Measurements from ENCODE around the gene NLRP9.

DNA sequence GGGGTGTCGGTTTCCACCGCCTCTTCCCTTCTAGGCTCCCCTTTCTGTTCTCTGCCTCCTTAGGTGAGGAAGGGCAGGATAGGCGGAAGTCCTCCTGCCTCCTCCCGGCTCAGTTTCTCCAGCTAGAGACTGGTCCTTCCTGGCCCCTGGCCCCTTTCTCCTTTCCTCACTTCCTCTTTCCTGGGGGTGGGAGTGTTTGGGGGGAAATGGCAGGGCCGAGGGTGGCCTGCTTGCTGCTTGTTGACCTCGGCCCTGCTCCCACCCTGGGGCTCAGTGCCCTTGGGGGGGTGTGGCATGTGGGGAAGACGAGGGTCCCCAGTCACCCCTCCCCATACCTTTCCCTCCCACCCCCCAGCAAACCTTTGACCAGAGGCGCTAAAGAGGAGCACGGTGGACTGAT, 78.4 kb downstream of the NLRP9 start:
- no peak for TF ChIP-seq CTCF (IDR thresholded peaks at IDR 0.05)
- no peak for TF ChIP-seq EP300 (IDR thresholded peaks at IDR 0.05; ENCODE audit: low read depth)
- TF ChIP-seq POLR2AphosphoS5 (IDR thresholded peaks at IDR 0.05) = no peak

Measured in transverse colon (tissue), 4 donors.